ENCODE measurements around the gene PYHIN1.

- no peak for TF ChIP-seq CTCF (IDR thresholded peaks at IDR 0.05)
- no peak for TF ChIP-seq POLR2AphosphoS5 (IDR thresholded peaks at IDR 0.05)
- TF ChIP-seq POLR2A (IDR thresholded peaks at IDR 0.05), result no peak
These were observed 79.0 kb downstream of the PYHIN1 start for GRCh38 chr1:159010391-159010790.
